A549 treated with GW870086 at 1 μM for 4 hours (cell line): Measurements from ENCODE around the gene DAP3. TPM values are rescaled to one million over a fixed set of nuclear protein-coding genes. Genes with fewer than 3 reads are reported as not detected.

Experiments used
- total RNA-seq: library from RNA; stranded (reverse); fragments of 200-300 nt; extraction: Qiagen RNA extraction; gene quantifications from 5 replicates; pipeline ENCODE4 v1.2.3, GENCODE V29; 2022; ENCODE audit warnings: low read depth

The DAP3 gene
- 107 to 131 TPM (median 117 TPM) in 5 replicates for total RNA-seq

DNA sequence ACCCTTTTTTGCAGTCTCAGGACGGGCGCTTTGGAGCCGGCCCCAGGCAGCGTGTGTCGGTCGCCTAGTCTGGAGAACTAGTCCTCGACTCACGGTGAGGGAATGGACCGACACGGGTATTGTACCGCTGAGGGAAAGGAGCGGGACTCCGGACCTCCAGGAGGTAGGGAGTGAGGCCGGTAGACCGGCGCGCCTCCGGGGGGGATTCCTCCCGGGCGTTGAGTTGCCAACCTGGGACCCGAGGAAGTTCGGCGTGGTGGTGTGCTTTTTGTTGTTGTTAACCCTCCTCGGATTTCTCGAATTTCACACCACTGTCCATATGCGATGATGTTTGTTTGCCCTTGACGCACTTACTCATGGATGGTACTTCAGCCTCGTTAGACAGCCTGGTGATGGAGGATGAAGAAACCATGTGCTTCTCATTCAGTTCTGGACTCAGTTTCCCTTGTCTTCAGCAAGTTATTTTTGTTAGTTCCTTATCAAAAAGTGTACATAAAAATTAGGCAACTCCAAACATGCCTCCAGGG lies at the start of gene DAP3:
Gene DAP3, plus strand, starts transcription at position 11 of the 527 bp plus-strand sequence. CDS start 20,689 bp downstream, outside the sequence.

DNA sequence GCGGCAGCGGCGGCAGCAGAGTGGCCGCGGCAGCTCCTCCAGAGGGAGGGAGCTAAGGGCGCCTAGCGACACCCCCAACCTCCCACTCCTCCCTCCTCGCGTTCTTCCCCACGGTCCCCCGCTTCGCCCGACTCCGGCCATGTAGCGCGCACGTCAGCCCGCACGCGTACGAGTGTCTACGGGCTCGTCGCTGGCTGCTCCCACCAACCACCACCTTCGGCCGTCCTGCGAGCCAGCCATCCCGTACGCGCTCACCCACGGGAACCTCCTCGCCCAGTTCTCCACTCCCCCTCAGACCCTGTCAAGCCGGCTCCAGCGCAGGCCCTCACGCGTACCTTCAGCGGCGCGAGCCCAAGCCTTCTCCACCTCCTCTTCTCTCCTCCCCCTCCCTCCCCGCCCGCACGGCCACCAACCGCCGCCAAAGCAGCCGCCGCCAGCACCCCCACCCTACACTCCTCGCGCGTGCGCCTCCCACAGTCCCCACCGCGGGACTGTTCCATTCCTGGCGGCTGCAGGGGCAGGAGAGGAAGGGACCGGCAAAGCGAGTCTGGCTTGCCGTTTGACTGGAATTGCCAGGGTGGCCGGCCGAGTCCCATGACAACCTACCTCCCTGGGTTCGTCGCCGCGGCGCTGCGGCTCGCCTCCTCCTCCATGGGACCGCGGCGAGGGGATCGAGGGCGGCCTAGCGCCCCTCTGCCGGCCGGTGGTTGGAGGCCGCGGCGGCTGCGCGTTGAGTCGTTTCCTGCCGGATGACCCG lies 389 bp upstream of the DAP3 start, which contains the start of gene YY1AP1:
Gene YY1AP1, minus strand, starts transcription at position 451 of the 757 bp plus-strand sequence. CDS start 8,338 bp downstream, outside the sequence.

Other genes starting within 250 kb of the DAP3 start
- 7.2 to 12.7 TPM (median 11.4 TPM) in 5 replicates for gene ASH1L, start 126.3 kb upstream of the DAP3 start, total RNA-seq
- 38.7 to 45.2 TPM (median 40.7 TPM) in 5 replicates for gene MSTO1, start 78.9 kb upstream of the DAP3 start, total RNA-seq
- gene YY1AP1, start 317 bp upstream of the DAP3 start, total RNA-seq, result 42.1 to 47.2 TPM (median 47.0 TPM) in 5 replicates
- gene GON4L, start 168.1 kb downstream of the DAP3 start, total RNA-seq, result 13.1 to 16.6 TPM (median 14.8 TPM) in 5 replicates
- gene SYT11, start 170.5 kb downstream of the DAP3 start, total RNA-seq, result 1.0 to 1.3 TPM (median 1.1 TPM) in 5 replicates
- 21.5 to 24.8 TPM (median 22.5 TPM) in 5 replicates for gene RIT1, start 222.3 kb downstream of the DAP3 start, total RNA-seq
- 20.1 to 26.0 TPM (median 23.3 TPM) in 5 replicates for gene KHDC4, start 245.3 kb downstream of the DAP3 start, total RNA-seq